ENCODE results near the gene UST. TPM values are rescaled to one million over a fixed set of nuclear protein-coding genes. Genes with fewer than 3 reads are reported as not detected.

The UST gene
- total RNA-seq, 1 experiment from 2014 or later = 32.1 TPM

DNA sequence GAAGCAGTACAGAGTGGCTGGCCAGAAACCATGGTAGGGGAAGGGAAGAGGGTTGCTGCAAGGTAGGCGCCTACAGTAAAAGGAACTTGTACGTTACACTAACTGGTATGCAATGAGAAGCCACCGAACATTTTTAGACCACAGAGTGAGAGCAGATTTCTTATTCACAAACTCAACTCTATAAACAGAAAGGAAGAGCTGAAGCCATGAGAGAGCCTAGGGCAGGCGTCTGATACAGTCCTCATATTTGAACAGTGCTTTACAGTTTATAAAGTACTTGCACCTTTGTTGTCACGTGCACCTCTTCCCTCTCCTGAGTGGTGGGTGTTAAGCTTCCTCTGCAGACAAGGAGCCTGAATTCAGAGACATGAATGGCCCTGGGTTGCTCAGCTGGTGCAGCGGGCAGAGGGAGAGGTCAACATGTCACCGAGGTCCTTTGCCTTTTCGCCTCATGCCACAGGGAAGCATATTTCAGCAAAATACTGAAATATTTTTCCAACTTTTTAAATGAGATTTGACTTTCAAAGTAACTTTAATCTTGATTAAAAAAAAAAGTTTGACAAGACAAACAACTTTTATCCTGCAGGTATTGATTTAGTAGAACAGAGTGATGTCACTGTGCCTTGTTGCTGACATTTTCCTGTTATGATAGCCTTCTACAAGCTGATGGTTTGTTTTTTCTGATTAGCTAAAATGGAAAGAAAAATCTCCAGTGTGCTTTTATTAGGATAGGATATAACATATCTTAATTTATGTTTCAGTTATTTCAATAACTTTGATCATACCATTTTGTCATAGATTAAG, 23.8 kb downstream of the UST start:
- DNase-seq (ENCODE audit: low spot score) (no peak), ATAC-seq (peak; percentile 66)
- POLR2A ChIA-PET = no interaction called here
- Mint-ChIP-seq H3K9me3 (no peaks in the 10 kb centered on the region), H3K27me3 (ENCODE audit: low read depth) (no peaks in the 10 kb centered on the region), H3K4me1 (peaks cover 74% of the 10 kb centered on the region), H3K36me3 (no peaks in the 10 kb centered on the region), H3K27ac (peak overlapping the region; percentile 79), H3K4me3 (no peak overlapping the region)
- CTCF ChIA-PET = interaction anchor here (0.6 kb wide), 1 partner anchor 256 kb away, joined by 3 read pairs; no protein-coding TSS in a partner anchor
- TF ChIP-seq USF1 (CRISPR knock-in tag; IDR thresholded peaks at IDR 0.05) (peak; percentile 44; the same call in 1 of the 2 replicates), ZNF416 (CRISPR knock-in tag; IDR thresholded peaks at IDR 0.05) (no peak), PRDM15 (CRISPR knock-in tag; IDR thresholded peaks at IDR 0.05) (peak; percentile 38; the same call in 1 of the 2 replicates)
- TF ChIP-seq, protein P1, sequence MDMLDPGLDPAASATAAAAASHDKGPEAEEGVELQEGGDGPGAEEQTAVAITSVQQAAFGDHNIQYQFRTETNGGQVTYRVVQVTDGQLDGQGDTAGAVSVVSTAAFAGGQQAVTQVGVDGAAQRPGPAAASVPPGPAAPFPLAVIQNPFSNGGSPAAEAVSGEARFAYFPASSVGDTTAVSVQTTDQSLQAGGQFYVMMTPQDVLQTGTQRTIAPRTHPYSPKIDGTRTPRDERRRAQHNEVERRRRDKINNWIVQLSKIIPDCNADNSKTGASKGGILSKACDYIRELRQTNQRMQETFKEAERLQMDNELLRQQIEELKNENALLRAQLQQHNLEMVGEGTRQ (CRISPR knock-in tag; IDR thresholded peaks at IDR 0.05) = peak; percentile 52

DNA sequence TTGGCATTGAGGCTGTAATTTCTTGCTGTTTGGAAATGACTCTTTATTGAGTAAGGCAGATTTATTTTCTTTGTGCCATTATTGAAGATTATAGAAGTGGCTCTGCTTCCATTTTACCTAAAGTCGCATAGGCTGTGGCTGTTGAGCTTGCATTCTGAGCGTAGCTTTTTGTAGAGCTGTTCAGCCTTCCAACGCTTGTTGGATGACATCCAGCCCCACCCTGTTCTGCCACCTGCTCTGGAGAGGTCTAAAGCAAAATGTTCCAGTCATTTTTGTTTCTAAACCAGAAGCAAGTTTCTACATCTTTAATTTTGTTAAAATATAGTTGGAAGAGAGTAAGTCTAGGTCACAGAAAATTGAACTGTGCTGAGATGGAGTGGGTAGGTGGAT, 24.4 kb downstream of the UST start:
- Mint-ChIP-seq H3K4me1 (peaks cover 73% of the 10 kb centered on the region), H3K9me3 (no peaks in the 10 kb centered on the region), H3K4me3 (no peak overlapping the region), H3K36me3 (no peaks in the 10 kb centered on the region), H3K27ac (no peak overlapping the region), H3K27me3 (ENCODE audit: low read depth) (no peaks in the 10 kb centered on the region)
- ChIA-PET POLR2A (no interaction called here), CTCF (interaction anchor here (0.6 kb wide), 1 partner anchor 255 kb away, joined by 3 read pairs; no protein-coding TSS in a partner anchor)
- DNase-seq (ENCODE audit: low spot score) (no peak), ATAC-seq (no peak)
- no peak for TF ChIP-seq RELA (CRISPR knock-in tag; IDR thresholded peaks at IDR 0.05; ENCODE audit: borderline replicate concordance)
- TF ChIP-seq CREM (CRISPR knock-in tag; IDR thresholded peaks at IDR 0.05) = no peak
- no peak for TF ChIP-seq SMAD3 (CRISPR knock-in tag; IDR thresholded peaks at IDR 0.05; ENCODE audit: borderline replicate concordance)
- TF ChIP-seq NR1H2 (CRISPR knock-in tag; IDR thresholded peaks at IDR 0.05) = no peak
- no peak for TF ChIP-seq NFYB (CRISPR knock-in tag; conservative IDR thresholded peaks at IDR 0.05; ENCODE audit: low read depth)
- TF ChIP-seq, protein P2, sequence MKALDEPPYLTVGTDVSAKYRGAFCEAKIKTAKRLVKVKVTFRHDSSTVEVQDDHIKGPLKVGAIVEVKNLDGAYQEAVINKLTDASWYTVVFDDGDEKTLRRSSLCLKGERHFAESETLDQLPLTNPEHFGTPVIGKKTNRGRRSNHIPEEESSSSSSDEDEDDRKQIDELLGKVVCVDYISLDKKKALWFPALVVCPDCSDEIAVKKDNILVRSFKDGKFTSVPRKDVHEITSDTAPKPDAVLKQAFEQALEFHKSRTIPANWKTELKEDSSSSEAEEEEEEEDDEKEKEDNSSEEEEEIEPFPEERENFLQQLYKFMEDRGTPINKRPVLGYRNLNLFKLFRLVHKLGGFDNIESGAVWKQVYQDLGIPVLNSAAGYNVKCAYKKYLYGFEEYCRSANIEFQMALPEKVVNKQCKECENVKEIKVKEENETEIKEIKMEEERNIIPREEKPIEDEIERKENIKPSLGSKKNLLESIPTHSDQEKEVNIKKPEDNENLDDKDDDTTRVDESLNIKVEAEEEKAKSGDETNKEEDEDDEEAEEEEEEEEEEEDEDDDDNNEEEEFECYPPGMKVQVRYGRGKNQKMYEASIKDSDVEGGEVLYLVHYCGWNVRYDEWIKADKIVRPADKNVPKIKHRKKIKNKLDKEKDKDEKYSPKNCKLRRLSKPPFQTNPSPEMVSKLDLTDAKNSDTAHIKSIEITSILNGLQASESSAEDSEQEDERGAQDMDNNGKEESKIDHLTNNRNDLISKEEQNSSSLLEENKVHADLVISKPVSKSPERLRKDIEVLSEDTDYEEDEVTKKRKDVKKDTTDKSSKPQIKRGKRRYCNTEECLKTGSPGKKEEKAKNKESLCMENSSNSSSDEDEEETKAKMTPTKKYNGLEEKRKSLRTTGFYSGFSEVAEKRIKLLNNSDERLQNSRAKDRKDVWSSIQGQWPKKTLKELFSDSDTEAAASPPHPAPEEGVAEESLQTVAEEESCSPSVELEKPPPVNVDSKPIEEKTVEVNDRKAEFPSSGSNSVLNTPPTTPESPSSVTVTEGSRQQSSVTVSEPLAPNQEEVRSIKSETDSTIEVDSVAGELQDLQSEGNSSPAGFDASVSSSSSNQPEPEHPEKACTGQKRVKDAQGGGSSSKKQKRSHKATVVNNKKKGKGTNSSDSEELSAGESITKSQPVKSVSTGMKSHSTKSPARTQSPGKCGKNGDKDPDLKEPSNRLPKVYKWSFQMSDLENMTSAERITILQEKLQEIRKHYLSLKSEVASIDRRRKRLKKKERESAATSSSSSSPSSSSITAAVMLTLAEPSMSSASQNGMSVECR (CRISPR knock-in tag; IDR thresholded peaks at IDR 0.05; ENCODE audit: borderline replicate concordance) = no peak
- no peak for TF ChIP-seq ATF1 (CRISPR knock-in tag; IDR thresholded peaks at IDR 0.05)
- no peak for TF ChIP-seq AFF4 (CRISPR knock-in tag; IDR thresholded peaks at IDR 0.05; ENCODE audit: borderline replicate concordance)
- no peak for TF ChIP-seq ZNF232 (CRISPR knock-in tag; IDR thresholded peaks at IDR 0.05)
- TF ChIP-seq TEAD4 (CRISPR knock-in tag; IDR thresholded peaks at IDR 0.05) = no peak
- no peak for TF ChIP-seq ELF4 (CRISPR knock-in tag; IDR thresholded peaks at IDR 0.05; ENCODE audit: low read depth)
- no peak for TF ChIP-seq PRRX2 (CRISPR knock-in tag; IDR thresholded peaks at IDR 0.05)
- TF ChIP-seq ZNF317 (CRISPR knock-in tag; IDR thresholded peaks at IDR 0.05; ENCODE audit: borderline replicate concordance, low read depth) = no peak
- no peak for TF ChIP-seq ERG (CRISPR knock-in tag; IDR thresholded peaks at IDR 0.05)
- no peak for TF ChIP-seq MXD4 (CRISPR knock-in tag; IDR thresholded peaks at IDR 0.05; ENCODE audit: borderline replicate concordance)

Data from WTC11 (cell line).